MM.1S (cell line): ENCODE results near the gene TRH.
"Not testable (repeated sequence)": the region's sequence is repeated elsewhere in the genome, so short reads cannot be mapped to it uniquely, and the experiment has no call there.

Experiments used
- DNase-seq: peaks from one replicate; pipeline ENCODE4 v3.0.0-alpha.2; 2015
- H2AFZ ChIP-seq: fragments of 300-600 bp; sonication (generic); 2 replicates; pipeline ENCODE4 v1.6.0; 2016; ENCODE audit warnings: antibody characterized with exemption, low read length
- H3F3A ChIP-seq: fragments of 300-600 bp; sonication (generic); 2 replicates; pipeline ENCODE4 v1.6.1; 2016; ENCODE audit warnings: mild to moderate bottlenecking, antibody characterized with exemption, low read length, moderate library complexity, mixed read lengths; ENCODE audit not compliant: insufficient read depth
- H3K27ac ChIP-seq: fragments of 300-600 bp; sonication (generic); 2 replicates; pipeline ENCODE4 v1.5.1; 2016; ENCODE audit warnings: mild to moderate bottlenecking, low read length
- H3K27me3 ChIP-seq: fragments of 300-600 bp; sonication (generic); replicated peaks from 2 replicates; pipeline ENCODE4 v1.6.0; 2016; ENCODE audit warnings: low read length; ENCODE audit not compliant: insufficient read depth
- H3K36me3 ChIP-seq: fragments of 300-600 bp; sonication (generic); replicated peaks from 2 replicates; pipeline ENCODE4 v1.6.1; 2016; ENCODE audit warnings: mild to moderate bottlenecking, low read length, mixed read lengths; ENCODE audit not compliant: insufficient read depth
- H3K4me1 ChIP-seq: fragments of 300-600 bp; sonication (generic); 2 replicates; pipeline ENCODE4 v1.6.1; 2016; ENCODE audit warnings: low read length, mixed read lengths
- H3K4me2 ChIP-seq: fragments of 300-600 bp; sonication (generic); 2 replicates; pipeline ENCODE4 v1.6.0; 2016; ENCODE audit warnings: low read depth, low read length
- H3K4me3 ChIP-seq: fragments of 300-600 bp; sonication (generic); 2 replicates; pipeline ENCODE4 v1.5.1; 2016; ENCODE audit warnings: low read length, mixed read lengths
- H3K79me2 ChIP-seq: fragments of 300-600 bp; sonication (generic); 2 replicates; pipeline ENCODE4 v1.6.1; 2016; ENCODE audit warnings: mixed run types, low read length, mixed read lengths
- H3K9ac ChIP-seq: fragments of 300-600 bp; sonication (generic); 2 replicates; pipeline ENCODE4 v1.6.1; 2016; ENCODE audit warnings: low read length, mixed read lengths
- H3K9me2 ChIP-seq: fragments of 300-600 bp; sonication (generic); replicated peaks from 2 replicates; pipeline ENCODE4 v1.6.1; 2016; ENCODE audit warnings: mild to moderate bottlenecking, low read length, mixed read lengths; ENCODE audit not compliant: insufficient read depth
- H3K9me3 ChIP-seq: fragments of 300-600 bp; sonication (generic); replicated peaks from 2 replicates; pipeline ENCODE4 v1.6.1; 2016; ENCODE audit warnings: mild to moderate bottlenecking, low read length, mixed read lengths; ENCODE audit not compliant: insufficient read depth
- H4K20me1 ChIP-seq: fragments of 300-600 bp; sonication (generic); 2 replicates; pipeline ENCODE4 v1.6.1; 2016; ENCODE audit warnings: mild to moderate bottlenecking, low read length, moderate library complexity, mixed read lengths; ENCODE audit not compliant: insufficient read depth
- EZH2 ChIP-seq: fragments of 300-600 bp; sonication (generic); optimal IDR thresholded peaks from 2 replicates; pipeline ENCODE3; 2017; ENCODE audit warnings: low read depth, mild to moderate bottlenecking, antibody characterized with exemption, low read length, mixed read lengths
- EZH2phosphoT487 ChIP-seq: fragments of 300-600 bp; sonication (generic); IDR thresholded peaks from 2 replicates; pipeline ENCODE4 v1.6.1; 2018; ENCODE audit warnings: antibody characterized with exemption, low read length
- TF ChIP-seq, protein P1 (sequence below): fragments of 300-600 bp; sonication (generic); IDR thresholded peaks from 2 replicates; pipeline ENCODE4 v1.5.1; 2016; ENCODE audit warnings: antibody characterized with exemption, low read length, mixed read lengths

Gene TRH

DNA sequence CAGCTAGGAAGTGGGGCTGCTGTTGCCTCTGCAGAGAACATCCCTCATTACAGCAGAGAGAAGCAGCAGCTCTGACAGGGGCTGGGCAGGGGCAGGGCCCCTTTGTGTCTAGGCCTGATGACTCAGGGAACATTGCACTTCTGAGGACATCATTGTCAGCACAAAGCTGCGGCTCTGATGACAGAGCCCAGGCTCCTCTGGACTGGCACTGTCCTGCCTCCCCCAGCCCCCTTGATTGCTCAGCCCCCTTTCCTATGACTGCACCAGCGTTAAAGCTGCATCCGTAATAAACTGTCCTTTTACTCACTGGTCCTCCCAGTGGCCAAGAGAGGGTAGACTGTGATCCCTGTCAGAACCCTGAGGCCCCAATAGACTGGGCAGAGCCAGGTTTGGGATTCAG is 18.3 kb downstream of the TRH start:
- no peak for DNase-seq
- TF ChIP-seq, protein P1, sequence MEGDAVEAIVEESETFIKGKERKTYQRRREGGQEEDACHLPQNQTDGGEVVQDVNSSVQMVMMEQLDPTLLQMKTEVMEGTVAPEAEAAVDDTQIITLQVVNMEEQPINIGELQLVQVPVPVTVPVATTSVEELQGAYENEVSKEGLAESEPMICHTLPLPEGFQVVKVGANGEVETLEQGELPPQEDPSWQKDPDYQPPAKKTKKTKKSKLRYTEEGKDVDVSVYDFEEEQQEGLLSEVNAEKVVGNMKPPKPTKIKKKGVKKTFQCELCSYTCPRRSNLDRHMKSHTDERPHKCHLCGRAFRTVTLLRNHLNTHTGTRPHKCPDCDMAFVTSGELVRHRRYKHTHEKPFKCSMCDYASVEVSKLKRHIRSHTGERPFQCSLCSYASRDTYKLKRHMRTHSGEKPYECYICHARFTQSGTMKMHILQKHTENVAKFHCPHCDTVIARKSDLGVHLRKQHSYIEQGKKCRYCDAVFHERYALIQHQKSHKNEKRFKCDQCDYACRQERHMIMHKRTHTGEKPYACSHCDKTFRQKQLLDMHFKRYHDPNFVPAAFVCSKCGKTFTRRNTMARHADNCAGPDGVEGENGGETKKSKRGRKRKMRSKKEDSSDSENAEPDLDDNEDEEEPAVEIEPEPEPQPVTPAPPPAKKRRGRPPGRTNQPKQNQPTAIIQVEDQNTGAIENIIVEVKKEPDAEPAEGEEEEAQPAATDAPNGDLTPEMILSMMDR = no peak; the same call in 1 of the 2 replicates
- TF ChIP-seq EZH2 (no peak), EZH2phosphoT487 (no peak)
- no peaks in the 10 kb centered on the region for H4K20me1 ChIP-seq
- no peak overlapping the region for H3K4me3 ChIP-seq
- H2AFZ ChIP-seq = no peak overlapping the region
- no peaks in the 10 kb centered on the region for H3K4me1 ChIP-seq
- no peaks in the 10 kb centered on the region for H3K27me3 ChIP-seq
- no peaks in the 10 kb centered on the region for H3F3A ChIP-seq
- no peaks in the 10 kb centered on the region for H3K79me2 ChIP-seq
- H3K9me2 ChIP-seq = no peaks in the 10 kb centered on the region
- H3K27ac ChIP-seq = no peak overlapping the region
- H3K9me3 ChIP-seq = no peaks in the 10 kb centered on the region
- no peak overlapping the region for H3K4me2 ChIP-seq
- H3K36me3 ChIP-seq = no peaks in the 10 kb centered on the region
- H3K9ac ChIP-seq = no peak overlapping the region

DNA sequence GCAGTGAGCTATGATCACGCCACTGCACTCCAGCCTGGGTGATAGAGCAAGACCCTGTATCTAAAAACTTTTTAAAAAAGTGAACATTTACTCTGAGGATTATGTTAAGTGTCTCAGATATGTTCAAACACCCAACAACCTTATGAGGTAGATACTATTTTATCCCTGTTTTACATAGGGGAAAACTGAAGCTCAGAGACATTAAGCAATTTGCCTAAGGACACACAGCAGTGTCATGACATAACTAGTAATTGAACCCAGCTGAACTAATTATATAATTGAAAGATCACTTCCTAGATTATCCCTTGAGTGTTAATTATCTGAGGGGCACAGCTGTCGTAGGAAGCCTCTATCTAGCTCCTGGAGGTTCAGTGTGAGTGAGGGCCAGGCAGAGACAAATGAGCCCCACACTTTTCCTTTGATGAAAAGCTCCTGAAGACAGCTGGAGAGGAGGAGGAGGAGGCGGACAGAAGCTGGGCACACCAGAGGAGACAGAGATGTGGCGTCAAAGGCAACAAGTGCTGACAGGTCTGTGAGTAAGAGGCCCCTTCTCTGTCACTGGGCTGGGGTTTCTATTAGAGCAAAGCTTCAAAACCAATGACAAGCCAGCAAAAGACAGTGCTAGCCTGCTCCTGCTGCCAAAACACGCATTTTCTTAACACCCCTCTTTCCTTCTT is 20.5 kb downstream of the TRH start:
- TF ChIP-seq, protein P1 = no peak
- TF ChIP-seq EZH2 = no peak
- no peak for TF ChIP-seq EZH2phosphoT487
- Histone ChIP-seq H3K9ac (no peak overlapping the region), H3K9me2 (no peaks in the 10 kb centered on the region), H3K27me3 (no peaks in the 10 kb centered on the region), H3K27ac (no peak overlapping the region), H3K4me3 (no peak overlapping the region), H3K9me3 (no peaks in the 10 kb centered on the region), H3K4me2 (no peak overlapping the region), H4K20me1 (no peaks in the 10 kb centered on the region), H2AFZ (no peak overlapping the region), H3K4me1 (no peaks in the 10 kb centered on the region), H3K36me3 (no peaks in the 10 kb centered on the region), H3K79me2 (no peaks in the 10 kb centered on the region), H3F3A (no peaks in the 10 kb centered on the region)
- DNase-seq = no peak

DNA sequence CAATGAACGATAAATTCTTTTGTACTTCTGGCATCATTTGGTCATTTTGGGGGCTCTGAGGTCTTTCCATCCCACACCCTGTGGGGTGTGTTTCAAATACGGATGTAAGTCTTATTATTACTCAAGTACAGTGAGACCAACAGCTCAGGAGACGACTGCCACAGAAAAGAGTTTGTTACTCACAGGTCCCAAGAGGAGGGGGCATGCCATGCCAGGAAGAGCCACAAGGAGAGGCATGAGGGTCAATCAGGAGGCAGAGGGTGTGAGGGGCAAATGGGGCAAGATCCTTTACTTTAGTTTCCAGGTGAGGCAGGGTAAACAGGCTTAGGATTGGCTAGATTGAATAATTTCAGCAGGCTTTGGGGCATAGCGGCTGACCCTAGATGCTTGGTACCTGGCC is 21.6 kb downstream of the TRH start:
- Histone ChIP-seq H3K27me3 (no peaks in the 10 kb centered on the region), H3K4me2 (no peak overlapping the region), H3K4me3 (no peak overlapping the region), H3F3A (no peaks in the 10 kb centered on the region), H3K4me1 (no peaks in the 10 kb centered on the region), H3K9ac (no peak overlapping the region), H3K27ac (no peak overlapping the region), H2AFZ (no peak overlapping the region), H4K20me1 (no peaks in the 10 kb centered on the region), H3K9me2 (no peaks in the 10 kb centered on the region), H3K79me2 (no peaks in the 10 kb centered on the region), H3K9me3 (no peaks in the 10 kb centered on the region), H3K36me3 (no peaks in the 10 kb centered on the region)
- no peak for DNase-seq
- TF ChIP-seq, protein P1 = no peak
- no peak for TF ChIP-seq EZH2phosphoT487
- no peak for TF ChIP-seq EZH2

GRCh38 chr3:129999176-129999575 is 24.7 kb downstream of the TRH start:
- not testable (repeated sequence) for H3K36me3 ChIP-seq, H3K9ac ChIP-seq, H3K4me1 ChIP-seq, H3K27ac ChIP-seq, H3K27me3 ChIP-seq, DNase-seq, H3K9me3 ChIP-seq, H2AFZ ChIP-seq, H3K4me3 ChIP-seq, H3K9me2 ChIP-seq, H3K4me2 ChIP-seq, H3F3A ChIP-seq, H3K79me2 ChIP-seq, H4K20me1 ChIP-seq
